GM19043 (cell line): ENCODE results near the gene NRG2.

ENCODE experiments used
- ATAC-seq: cut with Tn5 transposase; IDR thresholded peaks from one replicate; pipeline ENCODE4 v1.9.1; 2021; ENCODE audit warnings: low read depth; ENCODE audit not compliant: unreplicated experiment

NRG2 gene

DNA sequence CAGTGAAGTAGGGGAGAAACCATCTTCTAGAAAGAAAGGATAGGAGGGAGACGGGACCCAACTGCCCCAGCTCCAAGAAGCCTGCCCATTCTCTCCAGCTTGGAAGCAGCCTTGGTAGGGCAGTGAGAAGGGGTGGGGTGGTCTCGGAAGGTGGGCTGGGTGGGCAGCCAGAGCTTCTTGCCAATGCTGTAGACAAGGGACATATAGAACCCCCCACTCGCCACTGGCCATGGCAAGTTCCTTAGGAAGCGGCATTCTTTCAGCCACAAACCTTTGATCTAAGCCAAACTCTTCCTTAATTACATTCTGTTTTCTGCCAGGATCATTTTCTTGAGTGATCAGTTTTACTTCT lies 157.3 kb downstream of the NRG2 start:
- no peak for ATAC-seq

GRCh38 chr5:139885172-139885856 lies 157.8 kb downstream of the NRG2 start:
- ATAC-seq = no peak

DNA sequence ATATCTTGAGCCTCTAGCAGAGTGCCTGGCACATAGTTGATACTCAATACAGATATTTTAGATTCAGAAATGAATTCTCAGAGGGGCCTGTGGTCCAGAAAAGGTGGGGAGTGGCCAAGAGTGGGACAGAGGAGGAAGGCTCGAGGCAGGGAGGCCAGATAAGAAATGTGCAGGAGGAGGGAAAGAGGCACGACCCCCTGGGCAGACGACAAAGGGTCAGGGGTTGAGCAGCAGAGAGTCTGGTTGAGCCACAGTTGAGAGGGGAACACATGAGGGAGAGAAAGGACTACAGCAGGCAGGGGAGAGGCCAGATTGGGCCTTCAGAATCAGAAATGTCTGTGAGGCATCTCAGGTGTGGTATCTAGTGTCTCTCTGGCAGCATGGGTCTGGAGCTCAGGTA lies 158.4 kb downstream of the NRG2 start:
- no peak for ATAC-seq

GRCh38 chr5:139884144-139884543 lies 159.0 kb downstream of the NRG2 start:
- no peak for ATAC-seq

DNA sequence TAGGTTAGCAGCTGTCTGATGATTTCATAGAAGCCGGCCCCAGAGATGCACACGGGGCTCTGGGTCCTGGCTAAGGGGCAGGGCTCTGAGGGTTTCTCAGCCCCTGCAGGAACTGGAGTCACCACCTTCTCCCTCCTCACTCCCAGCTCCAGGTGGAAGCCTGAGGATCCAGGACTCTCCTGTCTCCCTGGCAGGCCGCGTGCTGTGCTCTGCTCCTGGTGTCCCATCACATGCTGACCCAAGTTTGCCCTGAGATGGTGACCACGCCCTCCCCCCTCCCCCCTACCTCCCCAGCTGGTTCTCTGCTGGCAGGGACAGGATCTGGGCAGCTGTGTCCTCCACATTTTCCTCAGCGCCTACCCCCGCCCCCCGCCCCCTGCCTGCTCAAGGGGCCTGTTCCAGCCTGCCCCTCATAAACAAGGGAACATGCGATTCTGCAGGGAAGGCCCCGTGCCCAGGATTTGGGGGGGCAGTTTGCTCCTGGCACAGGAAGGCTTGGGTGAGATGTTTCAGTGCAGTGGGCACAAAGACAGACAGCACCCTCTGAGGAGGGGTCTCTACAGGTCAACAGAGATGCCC lies 160.0 kb downstream of the NRG2 start:
- no peak for ATAC-seq

- ATAC-seq = no peak
These were observed 160.8 kb downstream of the NRG2 start for GRCh38 chr5:139882316-139882715.

GRCh38 chr5:139881143-139881733 lies 161.9 kb downstream of the NRG2 start:
- ATAC-seq = no peak

- no peak for ATAC-seq
These were observed 162.5 kb downstream of the NRG2 start for GRCh38 chr5:139880416-139881142.

- ATAC-seq = no peak
These were observed 165.0 kb downstream of the NRG2 start for GRCh38 chr5:139878093-139878492.

DNA sequence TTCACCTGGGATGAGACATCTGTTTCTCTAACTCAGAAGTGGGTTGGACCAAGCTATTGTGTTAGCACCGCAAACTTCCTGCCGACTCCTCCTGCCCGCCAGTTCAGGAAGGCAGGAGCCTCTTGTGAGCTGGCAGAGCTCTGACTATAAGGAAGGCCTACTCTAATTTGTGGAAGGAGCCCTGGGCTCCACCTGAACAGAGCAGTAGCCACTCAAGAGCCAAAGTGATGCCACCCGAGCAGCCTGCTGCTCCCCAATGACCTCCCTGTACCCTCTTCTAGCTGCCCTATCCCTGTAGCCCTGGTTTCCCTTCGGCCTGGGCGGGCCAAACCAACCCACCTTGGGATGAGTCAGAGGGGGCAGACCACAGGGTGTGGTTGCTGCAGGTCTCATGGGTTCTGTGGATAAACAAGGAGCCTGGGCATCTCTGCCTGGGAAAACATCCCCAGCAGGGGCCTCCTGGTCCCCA lies 165.9 kb downstream of the NRG2 start:
- no peak for ATAC-seq

DNA sequence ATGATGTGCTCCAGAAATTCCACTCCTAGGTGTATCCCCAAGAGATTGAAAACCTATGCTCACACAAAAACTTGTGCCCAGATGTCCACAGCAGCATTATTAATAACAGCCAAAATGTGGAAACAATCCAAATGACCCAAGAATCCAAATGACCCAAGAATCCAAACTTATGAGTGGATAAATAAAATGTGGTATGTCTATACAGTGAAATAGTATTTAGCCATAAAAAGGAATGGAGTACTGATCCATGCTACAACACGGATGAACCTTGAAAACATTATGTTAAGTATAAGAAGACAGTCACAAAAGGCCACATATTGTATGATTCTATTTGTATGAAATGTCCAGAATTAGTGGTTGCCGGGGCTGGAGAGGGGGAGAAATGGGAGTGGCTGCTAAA lies 167.1 kb downstream of the NRG2 start:
- no peak for ATAC-seq

- no peak for ATAC-seq
These were observed 170.0 kb downstream of the NRG2 start for GRCh38 chr5:139872851-139873794.

DNA sequence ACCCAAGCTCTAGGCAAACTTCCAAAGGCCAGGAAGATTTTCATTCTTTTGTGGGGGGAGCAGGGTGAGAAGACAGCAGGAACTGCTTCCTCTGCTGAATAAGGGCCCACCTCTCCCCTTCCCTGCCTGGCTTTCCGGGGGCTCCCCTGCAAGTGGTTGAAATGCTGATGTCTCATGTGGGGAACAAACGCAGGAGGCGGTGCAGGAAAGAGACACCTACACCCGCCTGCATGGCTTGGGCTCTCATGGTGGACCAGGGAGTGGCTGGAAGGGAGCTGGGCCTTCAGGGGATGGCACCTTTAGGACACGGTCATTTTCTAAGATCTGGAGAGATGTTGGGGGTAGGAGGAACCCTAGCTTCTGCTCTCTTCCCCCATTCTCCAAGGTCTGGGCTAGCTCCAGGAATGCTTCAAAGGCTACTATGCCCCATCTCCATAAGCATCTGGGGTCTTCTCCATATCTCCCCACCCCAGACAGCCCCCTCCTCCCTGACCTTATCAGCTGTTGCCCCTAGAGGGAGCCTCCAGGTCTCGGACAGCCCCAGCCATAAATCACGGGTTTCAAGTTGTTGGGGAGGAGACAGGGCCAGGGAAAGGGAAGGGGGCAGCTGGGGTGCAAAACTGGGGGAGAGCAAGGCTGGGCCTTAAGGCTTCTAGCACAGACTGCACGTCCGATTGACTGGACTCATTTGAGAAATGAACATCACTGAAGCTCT lies 170.9 kb downstream of the NRG2 start:
- no peak for ATAC-seq

DNA sequence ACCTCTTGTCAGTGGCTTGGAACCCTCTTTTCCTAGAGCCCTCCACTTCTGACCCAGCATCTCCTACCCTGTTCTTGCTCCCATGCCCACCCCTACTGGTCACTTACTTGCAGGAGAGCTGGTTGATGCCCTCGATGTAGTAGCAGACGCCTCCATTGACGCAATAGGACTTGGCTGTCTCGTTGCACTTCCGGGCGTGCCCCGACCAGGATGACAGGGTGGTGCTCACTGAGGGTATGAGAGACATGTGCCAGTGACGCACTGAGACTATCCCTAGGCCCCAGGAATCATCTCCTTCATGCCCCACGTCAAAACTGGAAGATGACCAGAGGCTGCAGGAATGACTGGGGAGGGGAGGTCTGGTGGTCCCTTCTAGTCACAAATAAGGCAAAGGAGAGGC lies 171.5 kb downstream of the NRG2 start:
- no peak for ATAC-seq

GRCh38 chr5:139870677-139871076 lies 172.4 kb downstream of the NRG2 start:
- ATAC-seq = no peak

DNA sequence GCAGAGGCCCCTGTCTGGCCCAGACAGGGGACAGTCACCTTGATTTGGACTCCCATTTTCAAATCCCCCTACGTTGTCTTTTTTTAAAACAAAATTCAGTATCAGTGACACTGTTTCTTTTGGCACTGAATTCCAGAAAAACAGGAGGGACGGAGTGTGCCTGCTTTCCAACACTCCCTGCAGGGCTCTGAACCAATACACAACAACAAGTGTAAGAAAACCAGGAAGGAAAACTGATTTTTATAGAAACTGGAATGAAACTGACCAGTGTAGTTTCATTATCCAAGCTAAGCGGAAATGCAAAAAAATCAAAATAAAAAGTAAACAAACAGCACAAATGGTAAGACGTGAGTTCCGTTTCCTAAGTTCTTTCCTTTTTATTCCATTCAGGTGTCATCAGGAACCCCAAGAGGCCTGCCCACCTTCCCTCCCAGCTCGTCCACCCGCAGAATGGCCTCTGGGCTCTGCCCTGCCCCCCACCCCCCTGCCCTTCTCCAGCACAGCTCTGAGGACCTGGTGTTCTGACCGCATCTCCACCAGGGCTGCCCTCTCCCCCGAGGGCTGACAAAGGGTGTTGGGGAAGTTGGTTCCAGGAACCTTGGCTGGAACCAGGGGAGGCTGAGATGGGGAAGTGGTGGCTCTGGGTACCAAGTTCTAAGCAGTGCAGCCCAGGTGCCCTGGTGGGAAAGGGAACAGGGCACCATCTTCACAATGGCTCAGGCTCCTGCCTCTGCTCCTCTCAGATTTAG lies 173.9 kb downstream of the NRG2 start:
- no peak for ATAC-seq

- ATAC-seq = no peak
These were observed 175.5 kb downstream of the NRG2 start for GRCh38 chr5:139867581-139867980.

DNA sequence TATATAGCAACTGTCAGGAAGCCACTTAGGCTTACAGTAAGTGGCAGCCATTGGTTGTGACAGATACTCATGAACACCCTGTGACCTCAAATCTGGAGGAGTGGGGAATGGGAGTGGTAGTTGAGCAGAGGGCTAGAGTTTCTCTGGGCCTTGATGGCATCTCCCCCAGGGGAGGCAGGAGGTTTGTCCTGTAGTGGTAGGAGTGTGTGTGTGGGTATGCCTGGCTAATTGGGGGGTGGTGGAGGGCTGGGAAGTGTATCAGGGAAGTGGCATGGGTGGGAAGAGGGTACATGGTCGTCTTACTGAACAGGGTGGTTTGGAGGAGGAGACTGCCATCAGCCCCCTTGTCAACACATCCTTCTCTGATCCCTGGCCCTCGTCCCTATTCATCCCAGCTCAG lies 176.0 kb downstream of the NRG2 start:
- ATAC-seq = no peak
